Neural cell (in vitro differentiated cells): ENCODE results near the gene CYP8B1.

ENCODE experiments used
- CTCF ChIP-seq: fragments of 450-650 bp; IDR thresholded peaks from 2 replicates; pipeline ENCODE4 v1.5.1; 2014; ENCODE audit warnings: antibody characterized with exemption, mild to moderate bottlenecking, moderate library complexity; ENCODE audit not compliant: poor library complexity, severe bottlenecking
- EZH2 ChIP-seq: fragments of 200-600, 300-800 bp; shearing (Covaris generic), sonication (generic); IDR thresholded peaks from 2 replicates; pipeline ENCODE4 v1.6.1; 2014; ENCODE audit warnings: antibody characterized with exemption, low read length, borderline replicate concordance, mild to moderate bottlenecking; ENCODE audit not compliant: insufficient read depth, poor library complexity, severe bottlenecking
- RAD21 ChIP-seq: fragments of 450-650 bp; conservative IDR thresholded peaks from 2 replicates; pipeline ENCODE4 v1.6.1; 2014; ENCODE audit warnings: antibody characterized with exemption, mild to moderate bottlenecking, moderate library complexity
- REST ChIP-seq: IDR thresholded peaks from 2 replicates; pipeline ENCODE4 v1.6.1; 2012; ENCODE audit warnings: borderline replicate concordance
- TAF1 ChIP-seq: IDR thresholded peaks from 2 replicates; pipeline ENCODE4 v1.6.1; 2012; ENCODE audit warnings: low read depth

- TF ChIP-seq CTCF (no peak), RAD21 (no peak), EZH2 (no peak), TAF1 (no peak), REST (no peak)
These were observed 4.0 kb downstream of the CYP8B1 start for GRCh38 chr3:42871592-42872196.
